ENCODE results near the gene RFTN1. TPM values are rescaled to one million over a fixed set of nuclear protein-coding genes. Genes with fewer than 3 reads are reported as not detected.

RFTN1 gene
- total and polyA plus RNA-seq, 10 of the 15 experiments (the other 5 are each of a cell fraction or from before 2014, with no cell fraction given) = 20.6 to 213 (median 147) TPM

GRCh38 chr3:16514755-16515353 is 1.4 kb upstream of the RFTN1 start (continued):
- TF ChIP-seq BCLAF1 (IDR thresholded peaks at IDR 0.05) (no peak), POLR2AphosphoS2 (IDR thresholded peaks at IDR 0.05; ENCODE audit: low read depth, low read length) (0 out of 2 replicates have a peak, but pooled peaks have one; percentile 17), ZNF592 (IDR thresholded peaks at IDR 0.05) (no peak), BCL3 (IDR thresholded peaks at IDR 0.05; ENCODE audit: borderline replicate concordance, insufficient read depth, low read depth, low read length, poor library complexity, severe bottlenecking) (no peak), PML (IDR thresholded peaks at IDR 0.05; ENCODE audit: low read length) (no peak), POU2F2 (IDR thresholded peaks at IDR 0.05; ENCODE audit: borderline replicate concordance, low read depth, low read length) (no peak), CBX3 (IDR thresholded peaks at IDR 0.05; ENCODE audit: borderline replicate concordance, low read depth) (no peak), RFX5 (IDR thresholded peaks at IDR 0.05; ENCODE audit: low read depth, low read length) (no peak), ZNF207 (IDR thresholded peaks at IDR 0.05; ENCODE audit: borderline replicate concordance) (no peak), IRF4 (IDR thresholded peaks at IDR 0.05; ENCODE audit: low read depth, low read length) (no peak), TARDBP (IDR thresholded peaks at IDR 0.05; ENCODE audit: borderline replicate concordance) (no peak), YBX1 (IDR thresholded peaks at IDR 0.05) (no peak), SUZ12 (IDR thresholded peaks at IDR 0.05; ENCODE audit: unreplicated experiment) (no peak), CBFB (IDR thresholded peaks at IDR 0.05; ENCODE audit: low read depth) (0 out of 2 replicates have a peak, but pooled peaks have one; percentile 17), ZBED1 (IDR thresholded peaks at IDR 0.05; ENCODE audit: borderline replicate concordance) (no peak), HSF1 (IDR thresholded peaks at IDR 0.05; ENCODE audit: low read depth, low read length) (no peak), ZBTB33 (IDR thresholded peaks at IDR 0.05) (no peak), SREBF1 (IDR thresholded peaks at IDR 0.05; ENCODE audit: low read length) (no peak), MTA3 (IDR thresholded peaks at IDR 0.05; ENCODE audit: borderline replicate concordance, low read length) (no peak), KLF5 (IDR thresholded peaks at IDR 0.05; ENCODE audit: partially characterized antibody) (no peak)
